ENCODE results near the gene ENAH.

- no peak for TF ChIP-seq EZH2 (IDR thresholded peaks at IDR 0.05; ENCODE audit: insufficient read depth, low read length)
- TF ChIP-seq, protein P1, sequence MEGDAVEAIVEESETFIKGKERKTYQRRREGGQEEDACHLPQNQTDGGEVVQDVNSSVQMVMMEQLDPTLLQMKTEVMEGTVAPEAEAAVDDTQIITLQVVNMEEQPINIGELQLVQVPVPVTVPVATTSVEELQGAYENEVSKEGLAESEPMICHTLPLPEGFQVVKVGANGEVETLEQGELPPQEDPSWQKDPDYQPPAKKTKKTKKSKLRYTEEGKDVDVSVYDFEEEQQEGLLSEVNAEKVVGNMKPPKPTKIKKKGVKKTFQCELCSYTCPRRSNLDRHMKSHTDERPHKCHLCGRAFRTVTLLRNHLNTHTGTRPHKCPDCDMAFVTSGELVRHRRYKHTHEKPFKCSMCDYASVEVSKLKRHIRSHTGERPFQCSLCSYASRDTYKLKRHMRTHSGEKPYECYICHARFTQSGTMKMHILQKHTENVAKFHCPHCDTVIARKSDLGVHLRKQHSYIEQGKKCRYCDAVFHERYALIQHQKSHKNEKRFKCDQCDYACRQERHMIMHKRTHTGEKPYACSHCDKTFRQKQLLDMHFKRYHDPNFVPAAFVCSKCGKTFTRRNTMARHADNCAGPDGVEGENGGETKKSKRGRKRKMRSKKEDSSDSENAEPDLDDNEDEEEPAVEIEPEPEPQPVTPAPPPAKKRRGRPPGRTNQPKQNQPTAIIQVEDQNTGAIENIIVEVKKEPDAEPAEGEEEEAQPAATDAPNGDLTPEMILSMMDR (IDR thresholded peaks at IDR 0.05; ENCODE audit: insufficient read depth, low read depth, low read length): no peak
These were observed 138.2 kb downstream of the ENAH start for GRCh38 chr1:225514671-225515081.
